Measurements from ENCODE around the gene USP40.

GRCh38 chr2:233491326-233491725 is 75.3 kb downstream of the USP40 start:
- TF ChIP-seq GATA2 (IDR thresholded peaks at IDR 0.05; ENCODE audit: low read depth, low read length) (no peak), GATA3 (IDR thresholded peaks at IDR 0.05; ENCODE audit: low read depth, low read length) (no peak)

All from SH-SY5Y (cell line).